GM20000 (cell line): Measurements from ENCODE around the gene SLC18A2.

Source experiments
- DNase-seq: peaks from one replicate; pipeline ENCODE4 v3.0.0; 2012; ENCODE audit warnings: low spot score
- CTCF ChIP-seq: IDR thresholded peaks from 2 replicates; pipeline ENCODE4 v1.5.1; 2012; ENCODE audit warnings: mild to moderate bottlenecking, control low read depth; ENCODE audit errors: extremely low read depth, missing control alignments

The SLC18A2 gene

GRCh38 chr10:117266400-117266799 is 25.5 kb downstream of the SLC18A2 start:
- no peak for DNase-seq
- TF ChIP-seq CTCF = no peak

DNA sequence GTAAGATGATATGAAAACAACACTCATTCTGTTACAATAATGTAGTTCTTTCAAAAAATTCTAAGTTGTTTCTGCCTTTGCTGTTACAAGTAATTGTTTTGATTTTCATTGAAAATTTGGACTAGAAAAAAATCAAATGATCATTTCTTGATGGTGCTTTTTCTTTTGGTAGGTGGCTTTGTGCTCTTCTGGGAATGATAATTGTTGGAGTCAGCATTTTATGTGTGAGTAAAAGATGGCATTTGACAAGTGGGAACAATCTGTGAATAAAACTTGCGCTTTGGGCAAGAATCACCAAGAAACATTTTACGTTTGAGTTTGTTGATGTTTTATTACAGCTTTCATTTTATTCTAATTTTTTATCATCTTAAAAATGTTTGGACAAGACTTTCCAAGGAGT is 25.9 kb downstream of the SLC18A2 start:
- no peak for TF ChIP-seq CTCF

GRCh38 chr10:117268258-117268657 is 27.3 kb downstream of the SLC18A2 start:
- no peak for TF ChIP-seq CTCF
- DNase-seq = no peak

More for the DNA sequence above, 25.9 kb downstream of the SLC18A2 start:
- no peak for DNase-seq

DNA sequence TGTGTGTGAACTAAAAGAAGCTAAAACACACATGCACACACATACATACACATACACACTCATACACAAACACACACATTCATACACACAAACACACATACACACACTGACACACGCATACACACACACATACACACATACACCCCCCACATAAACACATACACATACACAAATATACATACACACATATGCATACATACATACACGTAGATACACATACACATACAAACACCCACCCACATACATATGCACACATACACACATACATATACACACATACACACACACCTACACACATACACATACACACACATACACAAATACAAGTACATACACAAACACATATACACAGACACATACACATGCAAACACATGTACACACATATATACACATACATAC is 28.0 kb downstream of the SLC18A2 start:
- DNase-seq = no peak
- no peak for TF ChIP-seq CTCF

DNA sequence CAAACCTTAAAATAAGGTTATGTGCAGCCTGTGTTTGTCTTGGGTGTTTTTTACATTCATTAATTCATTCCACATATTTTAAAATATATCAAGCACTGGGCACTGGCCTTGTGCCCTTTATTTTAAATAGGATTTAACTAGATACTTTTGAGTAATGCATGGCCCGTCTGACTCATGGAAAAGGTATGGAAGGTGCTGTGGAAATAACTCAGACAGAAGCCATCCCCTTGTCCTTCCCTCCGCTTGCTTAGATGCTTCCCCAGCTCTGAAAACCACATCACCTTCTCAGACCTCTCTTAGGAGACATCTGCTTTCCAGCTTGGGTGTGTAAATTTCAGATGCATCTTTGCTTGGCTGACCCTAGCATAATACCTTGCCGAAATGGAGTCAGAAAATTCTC is 30.5 kb downstream of the SLC18A2 start:
- DNase-seq = no peak
- TF ChIP-seq CTCF = no peak

DNA sequence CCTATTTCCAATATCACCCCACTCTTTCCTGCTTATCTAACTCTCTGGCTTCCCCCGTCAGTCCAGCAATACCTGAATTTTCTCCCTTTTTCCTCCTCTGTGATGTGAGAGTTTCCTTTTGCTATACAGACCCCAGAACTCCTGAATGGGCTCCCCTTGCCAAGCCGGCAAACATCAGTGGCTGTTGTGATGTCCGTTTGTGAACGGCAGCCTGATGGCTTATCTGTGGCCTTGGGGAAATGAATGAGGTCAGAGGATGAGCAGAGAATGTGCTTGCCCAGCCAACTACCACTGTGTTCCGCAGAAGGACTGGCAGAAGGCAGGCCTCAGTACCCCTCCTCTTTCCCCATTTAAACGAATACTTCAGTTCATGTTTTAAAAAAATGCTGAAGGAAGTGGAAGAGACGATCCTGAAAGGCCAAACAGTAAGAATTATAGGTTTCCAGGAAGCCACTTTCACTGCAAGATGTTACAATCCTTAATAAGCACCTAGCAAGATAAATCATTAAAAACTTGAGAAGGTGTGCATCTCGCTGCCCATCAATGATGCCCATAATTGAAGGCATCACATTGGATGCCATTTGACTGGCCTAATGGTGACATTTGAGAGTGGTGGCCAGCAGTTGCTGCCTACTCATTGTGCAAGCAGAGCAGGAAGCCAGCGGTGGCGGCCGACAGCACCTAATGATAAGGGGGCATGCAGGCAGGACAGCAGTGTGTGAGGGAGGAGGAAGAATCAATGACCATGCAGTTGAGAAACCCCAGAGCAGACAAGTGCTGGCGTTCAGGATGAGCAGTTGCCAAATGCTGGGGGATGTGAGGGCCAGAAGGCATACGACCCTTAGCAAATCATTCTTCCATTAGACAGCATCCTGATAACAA is 31.5 kb downstream of the SLC18A2 start:
- TF ChIP-seq CTCF = no peak
- DNase-seq = no peak

GRCh38 chr10:117273980-117274379 is 33.1 kb downstream of the SLC18A2 start:
- no peak for TF ChIP-seq CTCF

More at GRCh38 chr10:117273980-117274379, 33.1 kb downstream of the SLC18A2 start:
- DNase-seq = no peak
